ENCODE results near the gene OTP.

OTP gene

GRCh38 chr5:77637998-77638762 lies at the start of gene OTP:
TSS of gene OTP (minus strand) at chr5:77638713. CDS start at chr5:77638549, 164 bp downstream.
- no peak for DNase-seq

GRCh38 chr5:77683171-77683732 lies 44.7 kb upstream of the OTP start:
- no peak for DNase-seq

GRCh38 chr5:77670526-77670925 lies 32.0 kb upstream of the OTP start:
- DNase-seq: no peak

- peak in 1 of 3 experiments; percentile 9 for DNase-seq
These were observed 31.2 kb upstream of the OTP start for GRCh38 chr5:77669677-77670076.

- no peak for DNase-seq
These were observed 24.8 kb upstream of the OTP start for GRCh38 chr5:77663090-77663863.

- no peak for DNase-seq
These were observed 24.1 kb upstream of the OTP start for GRCh38 chr5:77662635-77663034.

- DNase-seq: no peak
These were observed 20.1 kb upstream of the OTP start for GRCh38 chr5:77658662-77659061.

- no peak for DNase-seq
These were observed 12.8 kb upstream of the OTP start for GRCh38 chr5:77651343-77651742.

GRCh38 chr5:77650686-77651085 lies 12.2 kb upstream of the OTP start:
- DNase-seq: no peak

GRCh38 chr5:77649776-77650175 lies 11.3 kb upstream of the OTP start:
- DNase-seq: no peak

GRCh38 chr5:77645995-77646639 lies 7.6 kb upstream of the OTP start:
- no peak for DNase-seq

- peak; percentile 8 to 74 (median 16) for DNase-seq
These were observed 6.9 kb upstream of the OTP start for GRCh38 chr5:77645158-77645994.

- peak; percentile 13 to 80 (median 46) for DNase-seq
These were observed 6.1 kb upstream of the OTP start for GRCh38 chr5:77644371-77645157.

- DNase-seq: peak; percentile 15 to 61 (median 42)
These were observed 5.3 kb upstream of the OTP start for GRCh38 chr5:77643654-77644370.

- DNase-seq: peak in 1 of 3 experiments; percentile 67
These were observed 4.5 kb upstream of the OTP start for GRCh38 chr5:77642738-77643653.

GRCh38 chr5:77641963-77642737 lies 3.6 kb upstream of the OTP start:
- DNase-seq: peak in 1 of 3 experiments; percentile 60

- peak in 1 of 3 experiments; percentile 47 for DNase-seq
These were observed 3.0 kb upstream of the OTP start for GRCh38 chr5:77641397-77641943.
